Activated T-helper 1 cell treated with anti-CD3 and anti-CD28 coated beads, Interleukin-2, amount 50 U/mL, for 16 hours (primary cell): ENCODE measurements around the gene LRRC17.

Experiments used
- DNase-seq, 2 donors: peaks; one replicate each; pipeline ENCODE4 v3.0.0-alpha.2; 2020; ENCODE audit warnings: low read depth in 1 of 2, low spot score in 1 of 2

LRRC17 gene

DNA sequence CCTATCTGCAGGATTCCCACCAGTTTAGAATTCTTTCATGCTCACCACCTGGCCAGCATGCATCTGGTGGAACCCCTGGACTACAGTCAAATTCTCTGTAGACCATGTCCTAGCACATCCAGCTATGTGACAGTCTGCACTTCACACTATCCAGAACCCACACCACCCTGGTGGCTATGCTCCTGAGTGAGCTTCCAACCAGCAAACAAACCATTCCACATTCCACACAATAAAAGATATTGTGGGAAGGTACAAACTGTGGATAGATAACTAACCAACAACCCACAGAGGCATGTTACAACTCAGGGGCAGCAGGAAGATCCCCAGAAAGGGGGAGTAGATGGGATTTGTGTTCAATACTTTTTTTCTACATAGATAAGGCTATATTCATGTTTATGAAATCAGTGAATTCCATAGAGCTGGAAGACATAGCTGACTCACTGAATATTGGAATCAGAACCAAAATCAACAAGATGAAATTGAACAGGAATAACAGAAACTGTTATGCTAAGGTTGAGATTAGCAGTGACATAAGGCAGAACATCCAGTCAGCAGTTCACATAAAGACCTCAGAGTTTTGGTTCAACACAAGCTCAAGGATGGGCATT lies 72.5 kb downstream of the LRRC17 start:
- DNase-seq, result no peak

GRCh38 chr7:102988088-102988487 lies 75.3 kb downstream of the LRRC17 start:
- DNase-seq, result no peak

- no peak for DNase-seq
Observed at GRCh38 chr7:102988631-102989560, 76.1 kb downstream of the LRRC17 start.

DNA sequence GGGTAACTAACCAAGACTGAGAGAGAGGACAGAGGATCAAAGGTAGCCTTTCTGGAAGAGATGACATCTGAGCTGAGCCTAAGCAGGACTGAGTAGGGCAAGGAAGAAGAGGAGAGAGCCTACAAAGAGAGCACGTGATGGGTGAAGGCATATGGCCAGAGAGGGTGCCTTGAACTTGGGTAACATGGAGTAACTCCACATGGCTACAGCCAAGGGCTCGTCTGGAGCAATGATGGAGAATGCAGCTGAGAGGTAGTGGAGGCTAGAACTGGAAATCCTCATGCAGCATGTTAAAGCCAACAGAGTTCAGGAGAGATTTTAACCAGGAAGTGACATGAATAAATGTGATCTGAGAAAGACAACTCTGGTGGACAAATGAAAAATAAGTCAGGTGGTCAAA lies 77.8 kb downstream of the LRRC17 start:
- DNase-seq, result no peak

DNA sequence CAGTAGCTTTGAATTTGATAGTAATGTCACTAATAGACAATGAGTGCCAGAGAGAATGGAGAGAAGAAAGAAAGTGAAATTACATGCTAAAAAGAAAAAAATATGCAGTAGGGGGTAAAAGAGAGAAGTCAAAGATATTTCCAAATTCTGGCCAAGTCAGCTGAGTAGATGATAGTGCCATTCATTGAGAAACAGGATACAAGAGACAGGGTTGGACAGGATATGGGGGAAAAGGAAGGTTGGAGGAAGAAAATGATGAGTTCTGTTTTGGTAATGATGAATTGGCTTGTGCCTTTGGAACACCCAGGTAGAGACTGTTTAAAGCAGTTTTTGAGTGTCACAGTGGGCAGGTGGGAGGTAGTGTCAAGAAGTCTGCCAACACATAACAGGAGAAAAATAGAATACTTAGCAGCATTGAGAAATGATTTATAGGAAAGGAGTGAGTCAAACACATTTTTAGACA lies 78.3 kb downstream of the LRRC17 start:
- DNase-seq, result no peak

DNA sequence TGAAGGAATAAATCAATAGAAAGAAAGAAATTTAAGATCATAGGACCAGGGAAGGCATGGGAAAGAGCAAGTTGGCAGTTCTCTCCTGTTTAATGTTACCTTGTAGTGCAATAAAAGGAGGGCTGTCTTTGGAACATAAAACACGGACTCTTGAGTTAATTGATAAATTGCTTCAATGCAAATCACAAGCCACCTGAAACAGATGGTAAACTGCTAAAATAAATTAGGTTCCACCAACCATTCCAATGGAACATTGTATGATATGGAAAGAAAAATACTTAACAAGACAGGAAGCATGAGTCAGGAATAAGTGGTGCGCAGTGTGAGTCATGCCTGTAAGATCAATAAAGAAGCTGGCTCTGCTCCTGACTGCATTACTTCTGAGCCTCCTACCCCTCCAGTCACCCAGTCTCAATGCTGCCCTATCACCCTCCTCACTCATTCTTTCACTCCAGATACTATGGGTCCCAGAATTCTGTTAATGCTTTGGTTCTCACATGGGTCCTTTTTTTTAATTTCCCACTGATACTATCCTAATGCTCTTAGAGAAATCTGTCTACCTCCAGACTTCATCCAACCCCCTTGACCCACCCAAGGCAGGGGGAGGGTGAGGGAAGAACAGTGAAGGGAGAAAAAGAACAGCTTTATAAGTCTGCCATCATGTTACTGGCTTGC lies 78.9 kb downstream of the LRRC17 start:
- no peak for DNase-seq

GRCh38 chr7:102992509-102992937 lies 79.7 kb downstream of the LRRC17 start:
- no peak for DNase-seq

GRCh38 chr7:102992938-102993717 lies 80.3 kb downstream of the LRRC17 start:
- DNase-seq, result no peak

GRCh38 chr7:102993718-102994029 lies 80.9 kb downstream of the LRRC17 start:
- no peak for DNase-seq

DNA sequence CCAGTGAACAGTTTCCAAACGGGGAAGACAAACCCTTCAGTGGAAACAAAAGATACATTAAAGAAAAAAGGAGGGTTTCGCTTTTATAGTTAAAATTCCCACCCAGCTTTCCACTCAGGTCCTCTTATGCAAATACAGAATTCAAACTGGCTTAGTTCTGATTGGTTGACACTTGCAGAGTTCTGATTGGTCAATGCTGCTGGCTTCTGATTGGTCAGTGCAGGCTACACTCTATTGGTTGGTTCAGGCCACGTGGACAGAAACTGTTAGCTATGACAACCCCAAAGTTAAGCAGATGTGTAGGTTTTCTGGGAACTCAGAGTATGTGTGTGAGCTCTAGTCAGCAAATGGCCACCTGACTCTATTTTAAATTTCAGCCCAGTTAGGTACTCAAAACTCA lies 81.8 kb downstream of the LRRC17 start:
- DNase-seq, result no peak
